Activated T-cell treated with anti-CD3 and anti-CD28 coated beads, Interleukin-2, amount 50 U/mL, for 24 hours (primary cell): ENCODE measurements around the gene TRAF7.
A peak's percentile ranks its signal among the peaks of the same experiment; 100 is the strongest.
"Not testable (repeated sequence)": the region's sequence is repeated elsewhere in the genome, so short reads cannot be mapped to it uniquely, and the experiment has no call there.

Experiments used
- DNase-seq: peaks from one replicate; pipeline ENCODE4 v3.0.0-alpha.2; 2020
- H3K27ac Mint-ChIP-seq: 2 replicates; pipeline ENCODE4 v1.8.0; 2020; ENCODE audit warnings: mild to moderate bottlenecking, mixed read lengths
- H3K27me3 Mint-ChIP-seq: 2 replicates; pipeline ENCODE4 v1.8.0; 2020; ENCODE audit warnings: mixed read lengths
- H3K36me3 Mint-ChIP-seq: 2 replicates; pipeline ENCODE4 v1.8.0; 2020; ENCODE audit warnings: low read depth, mixed read lengths
- H3K4me1 Mint-ChIP-seq: 2 replicates; pipeline ENCODE4 v1.8.0; 2020; ENCODE audit warnings: low read depth, mixed read lengths
- H3K4me3 Mint-ChIP-seq: 2 replicates; pipeline ENCODE4 v1.8.0; 2020; ENCODE audit warnings: mild to moderate bottlenecking, moderate library complexity, mixed read lengths
- H3K9me3 Mint-ChIP-seq: 2 replicates; pipeline ENCODE4 v1.8.0; 2020; ENCODE audit warnings: mixed read lengths

TRAF7 gene

GRCh38 chr16:2199095-2199494, 43.5 kb downstream of the TRAF7 start:
- peaks cover 39% of the 10 kb centered on the region for H3K27me3 Mint-ChIP-seq
- no peak overlapping the region for H3K27ac Mint-ChIP-seq
- no peak overlapping the region for H3K4me3 Mint-ChIP-seq
- no peaks in the 10 kb centered on the region for H3K9me3 Mint-ChIP-seq
- H3K36me3 Mint-ChIP-seq, result no peaks in the 10 kb centered on the region
- peaks cover 8% of the 10 kb centered on the region for H3K4me1 Mint-ChIP-seq
- no peak for DNase-seq

DNA sequence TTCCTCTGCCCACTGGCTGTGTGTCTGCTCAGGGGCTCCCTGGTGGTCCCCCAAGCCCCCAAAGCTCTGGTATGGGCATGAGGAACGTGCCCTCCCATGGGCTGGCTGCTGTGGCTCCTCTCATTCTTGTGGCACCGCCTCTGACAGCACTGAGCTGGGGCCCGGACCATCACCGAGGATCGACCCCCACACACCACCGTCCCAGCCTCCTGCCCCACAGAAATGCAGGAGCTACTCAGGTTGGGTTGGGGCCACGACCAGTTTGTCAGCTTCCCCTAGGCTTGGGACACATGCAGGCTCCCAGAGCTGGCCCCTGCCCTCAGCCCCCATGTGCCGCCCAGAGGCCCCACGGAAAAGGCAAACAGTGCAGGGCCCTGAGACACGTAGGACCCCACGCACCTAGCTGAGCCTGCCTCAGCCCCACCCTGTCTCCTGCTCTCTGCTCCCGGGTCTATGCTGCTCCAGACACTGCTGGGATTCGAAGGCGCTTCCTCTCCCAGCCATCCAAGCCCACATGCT, 44.1 kb downstream of the TRAF7 start:
- peaks cover 33% of the 10 kb centered on the region for H3K27me3 Mint-ChIP-seq
- no peaks in the 10 kb centered on the region for H3K9me3 Mint-ChIP-seq
- H3K4me1 Mint-ChIP-seq, result peaks cover 13% of the 10 kb centered on the region
- H3K36me3 Mint-ChIP-seq, result no peaks in the 10 kb centered on the region
- no peak for DNase-seq
- H3K27ac Mint-ChIP-seq, result no peak overlapping the region
- H3K4me3 Mint-ChIP-seq, result no peak overlapping the region

- DNase-seq, result no peak
- H3K4me3 Mint-ChIP-seq, result no peak overlapping the region
- H3K27ac Mint-ChIP-seq, result no peak overlapping the region
- no peaks in the 10 kb centered on the region for H3K9me3 Mint-ChIP-seq
- peaks cover 27% of the 10 kb centered on the region for H3K27me3 Mint-ChIP-seq
- peaks cover 8% of the 10 kb centered on the region for H3K4me1 Mint-ChIP-seq
- no peaks in the 10 kb centered on the region for H3K36me3 Mint-ChIP-seq
Observed at GRCh38 chr16:2200313-2200712, 44.7 kb downstream of the TRAF7 start.

DNA sequence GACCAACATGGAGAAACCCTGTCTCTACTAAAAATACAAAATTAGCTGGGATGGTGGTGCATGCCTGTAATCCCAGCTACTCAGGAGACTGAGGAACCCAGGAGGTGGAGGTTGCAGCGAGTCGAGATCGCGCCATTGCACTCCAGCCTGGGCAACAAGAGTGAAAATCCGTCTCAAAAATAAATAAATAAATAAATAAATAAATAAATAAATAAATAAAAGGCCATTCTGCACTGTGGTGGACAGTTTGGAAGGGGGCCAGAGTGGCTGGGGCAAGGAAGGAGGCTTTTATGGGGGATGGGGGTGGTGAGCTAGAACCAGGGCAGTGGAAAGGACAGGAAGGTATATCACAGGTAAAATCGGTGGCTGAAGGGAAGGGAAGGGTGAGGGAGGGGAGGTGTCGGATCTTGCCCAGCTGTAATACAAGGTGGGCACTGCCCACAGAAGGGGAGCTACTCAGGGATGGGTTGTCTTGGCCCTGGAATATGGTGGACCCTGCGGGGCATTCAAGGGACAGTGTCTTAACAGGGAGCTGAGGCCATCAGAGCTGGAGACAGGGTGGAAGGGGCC, 47.6 kb downstream of the TRAF7 start:
- Mint-ChIP-seq H3K4me1 (peaks cover 27% of the 10 kb centered on the region), H3K4me3 (peak overlapping the region; percentile 21), H3K36me3 (peaks cover 25% of the 10 kb centered on the region), H3K27me3 (peaks cover 10% of the 10 kb centered on the region)
- H3K27ac Mint-ChIP-seq, H3K9me3 Mint-ChIP-seq, DNase-seq: not testable (repeated sequence)

- H3K36me3 Mint-ChIP-seq, result peaks cover 38% of the 10 kb centered on the region
- no peak for DNase-seq
- peak overlapping the region; percentile 51 for H3K27ac Mint-ChIP-seq
- no peaks in the 10 kb centered on the region for H3K27me3 Mint-ChIP-seq
- H3K4me1 Mint-ChIP-seq, result peaks cover 27% of the 10 kb centered on the region
- H3K4me3 Mint-ChIP-seq, result peak overlapping the region; percentile 91
- no peaks in the 10 kb centered on the region for H3K9me3 Mint-ChIP-seq
Observed at GRCh38 chr16:2204416-2205103, 49.0 kb downstream of the TRAF7 start.

- Mint-ChIP-seq H3K4me1 (peaks cover 27% of the 10 kb centered on the region), H3K9me3 (no peaks in the 10 kb centered on the region), H3K4me3 (peak within 1 kb of the TSS; percentile 91), H3K27me3 (no peaks in the 10 kb centered on the region), H3K27ac (peak within 1 kb of the TSS; percentile 91), H3K36me3 (peaks cover 45% of the 10 kb centered on the region)
- DNase-seq, result peak; percentile 95
Observed at GRCh38 chr16:2205104-2205966, 49.8 kb downstream of the TRAF7 start, which contains the start of gene MLST8. MLST8 (plus strand) TSS chr16:2205454; CDS start chr16:2206086, 632 bp downstream.

DNA sequence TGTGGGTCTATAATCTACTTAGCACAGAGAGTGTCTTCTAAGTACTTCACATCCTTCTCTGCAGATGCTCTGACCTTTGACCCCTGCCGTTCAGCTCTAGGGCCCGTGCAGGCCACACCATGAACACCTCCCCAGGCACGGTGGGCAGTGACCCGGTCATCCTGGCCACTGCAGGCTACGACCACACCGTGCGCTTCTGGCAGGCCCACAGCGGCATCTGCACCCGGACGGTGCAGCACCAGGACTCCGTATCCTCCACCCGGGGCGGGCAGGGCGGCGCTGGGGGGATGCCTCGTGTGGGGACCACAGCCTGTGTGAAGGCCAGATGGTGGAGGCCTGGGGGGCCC, 50.4 kb downstream of the TRAF7 start:
- Mint-ChIP-seq H3K4me3 (peak overlapping the region; percentile 91), H3K9me3 (no peaks in the 10 kb centered on the region), H3K4me1 (peaks cover 27% of the 10 kb centered on the region), H3K36me3 (peaks cover 46% of the 10 kb centered on the region), H3K27me3 (no peaks in the 10 kb centered on the region), H3K27ac (peak overlapping the region; percentile 91)
- no peak for DNase-seq

- peaks cover 27% of the 10 kb centered on the region for H3K4me1 Mint-ChIP-seq
- H3K27ac Mint-ChIP-seq, result peak overlapping the region; percentile 91
- H3K9me3 Mint-ChIP-seq, result no peaks in the 10 kb centered on the region
- no peak for DNase-seq
- no peaks in the 10 kb centered on the region for H3K27me3 Mint-ChIP-seq
- H3K4me3 Mint-ChIP-seq, result peak overlapping the region; percentile 91
- H3K36me3 Mint-ChIP-seq, result peaks cover 47% of the 10 kb centered on the region
Observed at GRCh38 chr16:2206420-2206779, 50.8 kb downstream of the TRAF7 start.

GRCh38 chr16:2206780-2207433, 51.3 kb downstream of the TRAF7 start:
- no peak for DNase-seq
- H3K9me3 Mint-ChIP-seq, result no peaks in the 10 kb centered on the region
- H3K4me3 Mint-ChIP-seq, result peak overlapping the region; percentile 91
- H3K27me3 Mint-ChIP-seq, result no peaks in the 10 kb centered on the region
- peak overlapping the region; percentile 91 for H3K27ac Mint-ChIP-seq
- peaks cover 52% of the 10 kb centered on the region for H3K36me3 Mint-ChIP-seq
- H3K4me1 Mint-ChIP-seq, result peaks cover 30% of the 10 kb centered on the region

DNA sequence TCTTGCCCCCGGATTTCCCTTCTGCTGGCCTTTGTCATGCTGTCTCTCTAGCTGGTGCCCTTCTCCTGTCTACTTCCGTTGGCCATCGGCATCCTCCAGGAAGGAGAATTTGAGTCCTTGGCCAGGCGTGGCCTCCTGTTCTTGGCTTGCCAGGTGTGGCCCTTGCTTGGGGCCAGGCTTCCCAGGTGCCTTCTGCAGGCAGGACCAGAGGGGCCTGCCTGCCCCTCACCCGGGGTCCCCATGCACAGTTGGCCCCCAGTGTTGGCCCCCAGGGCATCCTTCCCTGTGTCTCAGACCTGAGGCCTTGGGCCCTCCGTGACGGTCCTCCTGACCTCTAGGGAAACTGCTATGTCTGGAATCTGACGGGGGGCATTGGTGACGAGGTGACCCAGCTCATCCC, 52.3 kb downstream of the TRAF7 start:
- DNase-seq, result no peak
- Mint-ChIP-seq H3K9me3 (no peaks in the 10 kb centered on the region), H3K4me1 (peaks cover 38% of the 10 kb centered on the region), H3K27ac (peak overlapping the region; percentile 78), H3K4me3 (peak overlapping the region; percentile 91), H3K36me3 (peaks cover 61% of the 10 kb centered on the region), H3K27me3 (no peaks in the 10 kb centered on the region)

- no peak for DNase-seq
Observed at GRCh38 chr16:2208308-2208707, 52.7 kb downstream of the TRAF7 start.

GRCh38 chr16:2208772-2209171, 53.2 kb downstream of the TRAF7 start:
- Mint-ChIP-seq H3K27me3 (no peaks in the 10 kb centered on the region), H3K36me3 (peaks cover 70% of the 10 kb centered on the region), H3K4me3 (no peak overlapping the region), H3K4me1 (peaks cover 43% of the 10 kb centered on the region), H3K9me3 (no peaks in the 10 kb centered on the region), H3K27ac (no peak overlapping the region)
- DNase-seq, result no peak

More at GRCh38 chr16:2208308-2208707, 52.7 kb downstream of the TRAF7 start:
- Mint-ChIP-seq H3K36me3 (peaks cover 66% of the 10 kb centered on the region), H3K27me3 (no peaks in the 10 kb centered on the region), H3K4me1 (peaks cover 42% of the 10 kb centered on the region), H3K4me3 (peak overlapping the region; percentile 91), H3K9me3 (no peaks in the 10 kb centered on the region), H3K27ac (no peak overlapping the region)

- Mint-ChIP-seq H3K4me1 (peaks cover 41% of the 10 kb centered on the region), H3K27ac (no peak overlapping the region), H3K4me3 (no peak overlapping the region), H3K27me3 (no peaks in the 10 kb centered on the region), H3K9me3 (no peaks in the 10 kb centered on the region), H3K36me3 (peaks cover 70% of the 10 kb centered on the region)
- DNase-seq, result no peak
Observed at GRCh38 chr16:2209258-2210008, 53.9 kb downstream of the TRAF7 start.

DNA sequence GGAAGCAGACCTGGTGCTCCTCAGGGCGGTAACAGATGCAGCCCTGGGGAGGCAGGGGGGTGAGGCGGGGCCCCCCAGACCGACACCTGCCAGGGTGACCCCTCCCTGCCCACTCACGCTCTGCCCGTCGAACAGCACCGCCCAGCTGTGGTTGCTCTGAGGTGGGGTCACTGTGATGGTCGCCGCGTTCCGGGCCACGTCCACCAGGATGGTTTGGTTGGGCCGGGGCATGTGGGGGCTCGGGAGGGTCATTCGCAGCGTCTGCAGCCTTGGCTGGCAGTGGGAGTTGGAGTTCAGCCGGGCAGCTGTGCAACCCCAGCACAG, 54.4 kb downstream of the TRAF7 start:
- H3K4me1 Mint-ChIP-seq, result peaks cover 37% of the 10 kb centered on the region
- DNase-seq, result no peak
- no peak overlapping the region for H3K4me3 Mint-ChIP-seq
- no peaks in the 10 kb centered on the region for H3K9me3 Mint-ChIP-seq
- H3K27ac Mint-ChIP-seq, result no peak overlapping the region
- H3K36me3 Mint-ChIP-seq, result peaks cover 70% of the 10 kb centered on the region
- H3K27me3 Mint-ChIP-seq, result no peaks in the 10 kb centered on the region
